CD4-positive, alpha-beta T cell treated with Interleukin-4 for 4 hours (primary cell): ENCODE measurements around the gene CDC42.
A peak's percentile ranks its signal among the peaks of the same experiment; 100 is the strongest.

Source experiments
- DNase-seq: peaks from one replicate; pipeline ENCODE4 v3.0.0-alpha.2; 2020

Gene CDC42

DNA sequence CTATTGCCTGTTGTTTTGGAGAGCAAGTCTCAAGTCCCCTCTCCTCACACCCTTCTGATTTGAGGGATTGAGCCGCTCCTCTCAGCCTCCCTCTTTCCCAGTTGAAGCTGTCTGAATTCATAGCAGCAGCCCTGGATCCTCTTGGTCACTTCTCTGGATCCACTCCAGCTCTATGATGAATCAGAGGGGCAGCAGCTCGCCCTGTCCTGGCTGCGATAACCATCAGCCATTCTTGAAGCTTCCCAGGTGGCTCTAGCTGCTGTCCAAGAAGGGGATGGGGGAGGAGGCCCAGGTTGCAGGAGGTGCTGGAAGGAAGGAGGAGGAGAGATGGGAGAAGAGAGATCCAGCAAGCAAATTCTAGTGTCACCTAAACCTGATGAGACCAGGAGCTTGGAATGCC, 59.1 kb downstream of the CDC42 start:
- DNase-seq: no peak

- no peak for DNase-seq
Observed at GRCh38 chr1:22112554-22112953, 60.0 kb downstream of the CDC42 start.

- no peak for DNase-seq
Observed at GRCh38 chr1:22114083-22115012, 61.8 kb downstream of the CDC42 start.

DNA sequence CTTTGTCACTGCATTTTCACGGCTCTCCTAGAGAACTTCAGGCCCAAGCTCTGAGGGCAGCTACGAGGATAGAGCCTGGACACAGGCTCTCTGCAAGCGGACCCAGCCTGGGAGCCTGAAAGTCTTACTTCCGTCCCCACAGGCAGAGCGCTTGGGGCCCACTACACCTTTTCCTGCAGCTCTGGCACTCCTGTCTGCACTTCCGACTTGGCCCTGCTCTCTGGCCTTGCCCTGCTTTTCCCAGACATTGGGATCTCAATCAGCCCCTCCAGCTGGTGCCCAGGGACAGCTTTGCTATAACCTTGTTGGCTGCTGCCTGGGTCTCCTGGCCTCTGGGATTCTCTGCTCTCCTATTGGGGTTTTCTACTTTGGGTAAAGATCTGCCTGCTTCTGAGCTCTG, 62.8 kb downstream of the CDC42 start:
- no peak for DNase-seq

DNA sequence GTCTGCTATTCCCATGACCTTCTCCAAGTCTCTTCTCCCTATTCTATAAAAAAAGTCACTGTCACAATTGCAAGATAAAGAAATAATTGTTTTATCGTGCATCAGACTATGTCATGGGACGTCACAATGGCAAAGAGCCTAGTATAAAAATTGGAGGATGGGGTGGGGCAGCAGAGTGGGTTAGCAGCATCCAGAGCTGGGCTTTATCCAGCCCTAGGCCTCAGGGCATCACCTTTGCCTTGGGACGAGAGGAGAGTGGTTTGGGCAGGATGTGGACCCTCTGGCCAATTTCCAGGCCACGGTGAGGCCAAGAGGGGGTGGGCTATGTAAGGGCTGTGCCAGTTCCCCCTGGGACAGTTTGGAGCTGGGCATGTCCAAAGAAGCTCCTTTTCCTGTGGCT, 64.7 kb downstream of the CDC42 start:
- DNase-seq: no peak

GRCh38 chr1:22117851-22118250, 65.3 kb downstream of the CDC42 start:
- DNase-seq: no peak

DNA sequence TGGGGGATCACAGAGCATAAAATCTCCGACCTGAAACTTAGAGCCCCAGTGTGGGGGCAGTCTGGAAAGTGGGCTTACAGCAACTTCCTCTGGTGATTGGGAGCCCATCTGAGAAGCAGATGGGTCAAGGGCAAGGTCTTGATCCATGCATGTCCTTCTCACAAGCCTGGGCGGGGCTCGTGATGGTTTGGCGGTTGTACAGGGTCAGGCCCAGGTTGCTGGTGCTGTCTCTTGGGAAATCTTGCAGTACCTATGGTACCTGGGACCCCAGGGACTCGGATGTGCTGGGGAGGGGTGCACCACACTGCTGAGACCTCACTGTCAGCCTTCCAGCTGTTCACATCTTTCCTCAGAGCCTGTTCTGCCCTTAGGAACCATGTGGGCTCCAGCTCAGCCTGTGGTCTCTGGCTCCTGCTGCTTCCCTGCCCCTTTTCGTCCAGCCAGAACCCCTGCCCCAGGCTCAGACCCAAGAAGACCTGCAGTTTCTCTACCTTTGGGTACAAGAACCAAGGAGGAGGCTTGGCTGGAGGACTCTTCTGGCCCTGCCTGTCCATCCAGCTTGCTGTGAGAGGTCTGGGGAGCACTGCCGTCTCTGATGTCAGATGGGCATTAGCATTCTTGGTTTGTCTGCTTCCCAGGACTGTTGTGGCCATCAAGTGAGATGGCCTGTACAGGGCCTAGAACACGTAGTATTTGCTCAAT, 65.9 kb downstream of the CDC42 start:
- no peak for DNase-seq

GRCh38 chr1:22119626-22120468, 67.3 kb downstream of the CDC42 start:
- no peak for DNase-seq

GRCh38 chr1:22120469-22120790, 67.9 kb downstream of the CDC42 start:
- no peak for DNase-seq

DNA sequence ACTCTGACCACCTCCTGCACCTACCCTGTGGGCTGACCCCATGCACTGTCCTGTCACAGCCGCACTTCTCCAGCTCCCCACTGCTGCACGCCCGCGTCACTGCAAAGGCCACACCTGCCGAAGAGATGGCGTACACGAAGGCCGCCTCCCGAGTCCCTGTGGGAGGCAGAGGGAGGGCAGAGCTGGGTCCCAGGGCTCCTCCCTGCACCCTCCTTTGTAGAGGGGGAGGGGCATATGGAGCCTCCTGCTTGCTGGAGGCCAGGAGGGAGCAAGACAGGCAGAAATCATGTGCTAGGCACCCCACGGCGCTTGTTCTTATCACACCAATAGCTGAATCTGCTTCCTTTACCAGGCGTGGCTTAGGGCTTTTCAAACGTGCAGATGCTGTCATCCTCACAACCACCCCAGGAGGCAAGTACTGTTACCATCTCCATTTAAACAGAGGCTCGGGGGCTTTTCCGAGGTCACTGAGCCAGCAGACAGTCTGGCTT, 69.0 kb downstream of the CDC42 start:
- DNase-seq: no peak

GRCh38 chr1:22122273-22123070, 70.0 kb downstream of the CDC42 start:
- DNase-seq: no peak

GRCh38 chr1:22123071-22123390, 70.5 kb downstream of the CDC42 start:
- no peak for DNase-seq

- DNase-seq: no peak
Observed at GRCh38 chr1:22123901-22124404, 71.4 kb downstream of the CDC42 start.

DNA sequence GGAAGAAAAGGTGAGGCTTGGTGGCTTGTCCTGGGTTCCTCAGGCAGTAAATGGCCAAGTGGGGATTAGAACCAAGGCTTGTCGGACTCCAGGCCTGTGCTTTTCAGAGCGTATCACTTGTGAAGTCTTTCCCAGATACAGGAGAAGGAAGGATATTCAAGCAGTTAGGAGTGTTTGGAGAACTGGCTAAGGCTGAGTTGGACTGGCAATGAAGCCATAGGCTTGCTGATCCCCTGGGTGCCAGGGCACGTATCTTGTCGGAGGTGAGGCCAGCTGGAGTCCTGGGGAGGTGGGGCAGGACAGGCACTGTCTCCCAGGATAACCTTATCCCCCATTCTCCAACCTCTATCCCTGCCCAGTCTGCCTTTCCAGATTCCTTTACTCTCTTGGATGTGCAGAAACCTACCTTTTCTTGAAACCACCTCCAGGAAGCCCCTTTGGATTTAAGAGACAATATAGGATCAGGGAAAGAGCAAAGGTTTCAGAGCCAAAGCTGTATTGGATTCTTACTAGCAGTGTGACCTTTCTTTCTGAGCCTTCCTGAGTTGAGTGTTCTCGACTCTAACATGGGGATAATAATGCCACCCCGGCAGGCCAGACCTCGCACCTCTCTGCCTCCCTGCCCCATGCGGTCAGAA, 72.2 kb downstream of the CDC42 start:
- no peak for DNase-seq

GRCh38 chr1:22126531-22126930, 74.0 kb downstream of the CDC42 start:
- no peak for DNase-seq

GRCh38 chr1:22127248-22127647, 74.7 kb downstream of the CDC42 start:
- DNase-seq: no peak

DNA sequence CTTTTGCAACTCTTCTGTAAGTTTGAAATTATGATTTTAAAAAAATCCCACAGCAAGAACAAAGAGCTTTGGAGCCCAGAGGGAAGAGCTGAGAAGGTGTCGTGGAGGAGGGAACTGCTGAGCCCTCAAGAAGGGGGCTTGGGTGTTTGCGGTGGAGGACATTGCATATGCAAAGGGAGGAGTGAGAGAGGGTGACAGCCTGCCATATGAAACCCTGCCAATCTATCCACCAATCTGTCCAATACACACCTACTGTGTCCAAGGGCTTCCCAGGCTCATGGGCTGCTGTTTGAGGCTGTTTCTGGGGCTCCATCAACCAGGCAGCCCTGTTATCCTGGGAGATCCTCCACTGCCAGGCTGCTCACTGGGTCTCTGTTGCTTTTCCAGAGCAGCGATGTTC, 75.2 kb downstream of the CDC42 start:
- DNase-seq: no peak

DNA sequence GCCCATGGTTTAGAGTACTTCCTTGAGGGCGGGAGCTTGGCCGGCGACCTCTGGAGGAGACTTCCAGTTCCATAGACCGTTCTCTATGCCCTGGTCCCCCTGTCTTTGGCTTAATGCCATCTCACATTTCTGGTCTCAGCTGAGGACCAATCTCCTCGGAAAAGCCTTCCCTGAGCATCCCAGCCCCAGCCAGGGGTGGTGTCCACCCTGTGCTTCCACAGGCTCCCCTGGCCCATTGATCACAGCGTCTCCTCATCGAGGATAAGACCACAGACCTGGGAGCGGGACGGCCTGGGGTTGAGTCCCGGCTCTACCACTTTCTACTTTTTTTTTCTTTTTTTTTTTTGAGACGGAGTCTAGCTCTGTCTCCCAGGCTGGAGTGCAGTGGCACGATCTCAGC, 75.9 kb downstream of the CDC42 start:
- no peak for DNase-seq

DNA sequence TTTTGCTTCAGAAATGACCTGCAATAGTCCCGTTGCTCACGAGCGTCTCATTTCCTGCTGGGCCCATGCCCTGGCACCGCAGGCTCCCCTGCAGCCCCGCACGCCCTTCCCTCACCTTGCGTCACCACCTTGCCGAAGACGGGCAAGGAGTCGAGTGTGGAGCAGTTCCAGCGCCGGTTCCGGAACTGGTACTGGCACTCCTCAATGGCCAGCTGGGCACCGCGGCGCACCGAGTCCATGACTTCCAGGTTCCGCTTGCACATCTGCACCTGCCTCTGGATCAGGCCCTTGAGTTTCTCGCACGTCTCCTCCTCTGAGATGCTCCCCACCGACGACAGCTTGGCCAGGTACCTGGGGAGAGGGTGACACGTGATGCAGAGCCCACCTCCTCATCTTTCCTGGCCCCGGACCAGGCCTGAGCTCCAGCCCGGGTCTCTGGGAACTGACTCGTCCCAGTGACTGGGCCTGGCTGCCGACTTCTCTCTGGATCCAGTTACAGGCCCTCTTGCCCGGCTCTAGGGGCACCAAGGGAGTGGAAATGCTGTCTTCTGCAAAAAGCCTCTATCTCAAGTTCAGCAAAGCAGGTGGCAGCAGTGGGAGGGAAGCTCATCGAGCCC, 77.1 kb downstream of the CDC42 start:
- no peak for DNase-seq

DNA sequence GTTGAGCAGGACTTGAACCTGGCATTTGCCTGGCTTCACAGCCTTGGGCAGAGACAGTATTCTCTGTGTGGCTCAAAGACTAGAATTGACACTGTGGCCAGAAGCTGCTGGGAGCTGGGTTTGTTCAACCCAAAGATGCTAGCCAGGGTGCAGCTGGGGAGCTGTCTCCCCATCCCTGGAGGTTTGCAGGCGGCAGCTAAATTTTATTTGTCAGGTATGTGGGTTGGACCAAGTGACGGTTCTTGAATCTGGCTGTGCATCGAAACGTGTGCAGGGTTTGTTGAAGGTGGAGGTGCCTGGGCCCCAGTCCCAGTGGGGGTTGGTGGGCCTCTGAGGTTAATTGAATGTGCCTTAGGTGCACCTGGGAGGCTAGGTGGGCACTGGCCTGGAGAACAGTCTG, 78.6 kb downstream of the CDC42 start:
- no peak for DNase-seq

DNA sequence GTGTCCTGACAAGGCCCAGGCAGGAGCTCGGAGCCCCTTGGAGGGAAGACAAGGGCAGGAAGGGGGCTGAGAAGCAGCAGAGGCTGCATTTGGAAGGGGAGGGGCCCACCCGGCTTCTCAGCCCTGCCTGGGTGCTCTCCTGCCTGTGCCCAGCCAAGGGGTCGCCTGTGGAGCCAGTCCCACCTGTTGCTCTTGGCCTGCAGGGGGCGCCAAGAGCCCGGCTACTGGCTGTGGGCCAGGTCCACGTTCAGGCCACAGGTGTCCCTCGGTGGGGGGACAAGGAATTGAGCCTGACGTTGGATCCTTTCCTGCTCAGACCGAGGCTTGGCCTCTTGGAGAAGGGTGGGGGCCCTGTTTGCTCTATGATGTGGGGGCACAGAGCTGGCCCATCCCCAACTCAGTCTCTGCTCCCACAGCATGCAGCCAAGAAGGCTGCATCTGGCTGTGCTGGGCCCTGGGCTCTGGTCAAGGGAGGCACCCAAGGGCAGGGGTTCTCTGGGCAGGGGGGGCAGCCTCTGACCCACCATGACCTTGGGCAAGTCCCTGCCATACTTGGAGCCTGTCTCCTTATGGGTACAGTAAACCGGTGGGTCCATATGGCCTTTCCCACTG, 79.5 kb downstream of the CDC42 start:
- peak; percentile 8 for DNase-seq
